ENCODE data around the gene DNAAF1. TPM values are rescaled to one million over a fixed set of nuclear protein-coding genes. Genes with fewer than 3 reads are reported as not detected.

DNAAF1 gene
- total and polyA plus RNA-seq, 2 of the 8 experiments (the other 6 are each of a cell fraction or from before 2014, with no cell fraction given) = 0.09 to 0.15 TPM

GRCh38 chr16:84194470-84195200, 49.5 kb downstream of the DNAAF1 start:
- H2BK120ac ChIP-seq (replicated peaks; ENCODE audit: low read depth, low read length) = no peak overlapping the region
- H3K23me2 ChIP-seq (ENCODE audit: low read depth, low read length) = no peaks in the 10 kb centered on the region
- H2BK15ac ChIP-seq (ENCODE audit: low read length) = 0 out of 2 replicates have a peak overlapping the region, but pooled peaks have one; percentile 81
- H2BK5ac ChIP-seq (ENCODE audit: low read depth, low read length) = no peak overlapping the region
- no peaks in the 10 kb centered on the region for H4K20me1 ChIP-seq (replicated peaks in 1 of 2; ENCODE audit: control insufficient read depth in 1 of 2, insufficient read depth in 2 of 2, low read length in 2 of 2)
- H4K5ac ChIP-seq (ENCODE audit: insufficient read length, low read depth, low read length) = no peak overlapping the region
- no peaks in the 10 kb centered on the region for H3K79me1 ChIP-seq (ENCODE audit: low read depth, low read length)
- H3K36me3 ChIP-seq (ENCODE audit: control insufficient read depth in 2 of 4, insufficient read depth in 4 of 4, low read length in 3 of 4) = no peaks in the 10 kb centered on the region
- no peaks in the 10 kb centered on the region; a peak in 1 of 4 replicates for H3K9me3 ChIP-seq (ENCODE audit: insufficient read depth in 2 of 2, low read depth in 1 of 2, low read length in 1 of 2)
- H3K23ac ChIP-seq (ENCODE audit: insufficient read length) = no peak overlapping the region
- no peak overlapping the region for H3K4me2 ChIP-seq (ENCODE audit: insufficient read depth in 1 of 2, low read depth in 2 of 2, low read length in 2 of 2)
- H3K14ac ChIP-seq (ENCODE audit: insufficient read length) = no peak overlapping the region
- no peak overlapping the region for H2BK20ac ChIP-seq (ENCODE audit: low read length)
- no peak overlapping the region for H3K4me3 ChIP-seq (ENCODE audit: extremely low read depth in 1 of 4, insufficient read depth in 2 of 4, low read depth in 3 of 4, low read length in 4 of 4)
- no peaks in the 10 kb centered on the region for H3K79me2 ChIP-seq (ENCODE audit: control insufficient read depth in 1 of 2, insufficient read depth in 2 of 2, low read length in 2 of 2)
- TF ChIP-seq RAD21 (IDR thresholded peaks at IDR 0.05 in 1 of 2, conservative IDR thresholded peaks at IDR 0.05 in 1 of 2; ENCODE audit: low read depth in 2 of 2, low read length in 2 of 2) (peak; percentile 51 to 60), CTCF (IDR thresholded peaks at IDR 0.05; ENCODE audit: control extremely low read depth in 1 of 3, insufficient read depth in 1 of 3, low read depth in 1 of 3, low read length in 3 of 3) (peak; percentile 8 to 33 (median 21); a peak in 3 of 4 replicates), SIX5 (IDR thresholded peaks at IDR 0.05; ENCODE audit: low read depth, low read length) (no peak)
- H3K18ac ChIP-seq (ENCODE audit: extremely low read depth, low read length) = no peak overlapping the region
- ChIA-PET CTCF (ENCODE audit: partially characterized antibody) (interaction anchor here (0.7 to 1.2 kb wide), 5 partner anchors 73 to 288 kb away, joined by 3 read pairs; no protein-coding TSS in a partner anchor), POLR2A (ENCODE audit: partially characterized antibody) (interaction anchor here (1.1 kb wide), 1 partner anchor 24 kb away, joined by 3 read pairs; no protein-coding TSS in a partner anchor)
- H4K8ac ChIP-seq (ENCODE audit: extremely low read depth, insufficient read depth, low read length) = peak overlapping the region; percentile 88; the same call in 1 of the 2 replicates
- WGBS, 2 experiments (ENCODE audit: extremely low coverage in 1 of 2, insufficient coverage in 1 of 2, insufficient read length in 1 of 2, insufficient replicate concordance in 2 of 2, low coverage in 1 of 2, low lambda C conversion rate in 2 of 2, missing lambda C conversion rate in 1 of 2) = 92% methylated on average over 14 of the region's 34 CpGs; no CpG with 5 or more reads in 1 of the 2 experiments
- H3K56ac ChIP-seq (replicated peaks; ENCODE audit: insufficient read length, low read depth, low read length) = no peak overlapping the region
- FAIRE-seq (no peak), DNase-seq (ENCODE audit: low read depth in 1 of 2, low spot score in 2 of 2) (no peak)
- no peak overlapping the region; a peak in 1 of 7 replicates for H3K9ac ChIP-seq (replicated peaks in 1 of 4; ENCODE audit: extremely low read depth in 1 of 4, low read depth in 3 of 4, low read length in 3 of 4)
- no peak overlapping the region for H3K27ac ChIP-seq (ENCODE audit: low read depth, low read length)
- H3K27me3 ChIP-seq (replicated peaks in 1 of 4; ENCODE audit: control insufficient read depth in 3 of 4, extremely low read depth in 1 of 4, insufficient read depth in 3 of 4, low read length in 3 of 4) = no peaks in the 10 kb centered on the region
- H2AK5ac ChIP-seq (ENCODE audit: low read depth, low read length) = no peak overlapping the region
- H2AFZ ChIP-seq (ENCODE audit: low read length) = no peak overlapping the region
- H4K91ac ChIP-seq (replicated peaks; ENCODE audit: insufficient read length, low read length) = no peak overlapping the region
- H3K4me1 ChIP-seq (replicated peaks in 1 of 4; ENCODE audit: control insufficient read depth in 3 of 4, insufficient read depth in 4 of 4, low read length in 3 of 4) = peaks cover 0 to 3% (median under 1%) of the 10 kb centered on the region in 4 experiments; a peak in 3 of 7 replicates
- H2BK12ac ChIP-seq (ENCODE audit: low read depth, low read length) = peak overlapping the region; percentile 39; the same call in 1 of the 2 replicates
- no peak overlapping the region for H3K4ac ChIP-seq (replicated peaks; ENCODE audit: insufficient read length, low read depth, low read length)

Measured in H1 (cell line).